H9 (cell line): ENCODE measurements around the gene TADA3. TPM values are rescaled to one million over a fixed set of nuclear protein-coding genes. Genes with fewer than 3 reads are reported as not detected.

Source experiments
- DNase-seq: peaks from one replicate; pipeline ENCODE4 v3.0.0-alpha.2; 2017
- H2AFZ ChIP-seq: one replicate; pipeline ENCODE4 v1.6.1; 2013; ENCODE audit warnings: mild to moderate bottlenecking, low read length, control low read depth, moderate library complexity
- H2AK5ac ChIP-seq: 2 replicates; pipeline ENCODE4 v1.6.1; 2013; ENCODE audit warnings: low read length, control low read depth, mixed read lengths; ENCODE audit not compliant: insufficient read length
- H2BK120ac ChIP-seq: one replicate; pipeline ENCODE4 v1.6.1; 2013; ENCODE audit warnings: low read depth, mild to moderate bottlenecking, low read length, control low read depth, inconsistent platforms; ENCODE audit not compliant: poor library complexity, severe bottlenecking
- H2BK12ac ChIP-seq: 2 replicates; pipeline ENCODE4 v1.6.1; 2013; ENCODE audit warnings: low read length, control low read depth, mixed read lengths, low read depth; ENCODE audit not compliant: insufficient read length
- H2BK15ac ChIP-seq: 2 replicates; pipeline ENCODE4 v1.6.1; 2013; ENCODE audit warnings: low read depth, low read length, control low read depth
- H2BK20ac ChIP-seq: one replicate; pipeline ENCODE4 v1.6.1; 2013; ENCODE audit warnings: low read depth, mild to moderate bottlenecking, low read length, control low read depth, inconsistent platforms; ENCODE audit not compliant: poor library complexity, severe bottlenecking
- H2BK5ac ChIP-seq: 2 replicates; pipeline ENCODE4 v1.6.1; 2013; ENCODE audit warnings: low read length, control low read depth, mixed read lengths; ENCODE audit not compliant: insufficient read length
- H3K14ac ChIP-seq: 2 replicates; pipeline ENCODE4 v1.6.1; 2013; ENCODE audit warnings: low read length, control low read depth; ENCODE audit not compliant: insufficient read depth
- H3K18ac ChIP-seq: 2 replicates; pipeline ENCODE4 v1.6.1; 2013; ENCODE audit warnings: low read depth, mild to moderate bottlenecking, mixed read lengths, low read length, control low read depth; ENCODE audit not compliant: insufficient read length
- H3K23ac ChIP-seq: 2 replicates; pipeline ENCODE4 v1.6.1; 2013; ENCODE audit warnings: low read length, control low read depth, mixed read lengths, low read depth; ENCODE audit not compliant: insufficient read length
- H3K23me2 ChIP-seq: 2 replicates; pipeline ENCODE4 v1.6.1; 2013; ENCODE audit warnings: low read depth, mild to moderate bottlenecking, mixed read lengths, low read length, control low read depth; ENCODE audit not compliant: insufficient read length, poor library complexity, severe bottlenecking
- H3K27ac ChIP-seq: 2 replicates; pipeline ENCODE4 v1.5.1; 2013; ENCODE audit warnings: low read length, control low read depth, mixed read lengths, low read depth; ENCODE audit not compliant: insufficient read length
- H3K27me3 ChIP-seq: 2 replicates; pipeline ENCODE4 v1.6.1; 2013; ENCODE audit warnings: low read length, control low read depth, inconsistent platforms; ENCODE audit not compliant: insufficient read depth
- H3K4ac ChIP-seq: 2 replicates; pipeline ENCODE4 v1.6.1; 2013; ENCODE audit warnings: low read depth, mild to moderate bottlenecking, control low read depth, inconsistent platforms, low read length, moderate library complexity
- H3K4me1 ChIP-seq: 2 replicates; pipeline ENCODE4 v1.6.1; 2013; ENCODE audit warnings: low read length, control low read depth, inconsistent platforms; ENCODE audit not compliant: insufficient read depth
- H3K4me2 ChIP-seq: 2 replicates; pipeline ENCODE4 v1.6.1; 2013; ENCODE audit warnings: low read length, control low read depth, mixed read lengths; ENCODE audit not compliant: insufficient read length, insufficient read depth
- H3K56ac ChIP-seq: 2 replicates; pipeline ENCODE4 v1.6.1; 2013; ENCODE audit warnings: low read depth, mild to moderate bottlenecking, mixed read lengths, low read length, control low read depth; ENCODE audit not compliant: insufficient read length
- H3K79me1 ChIP-seq: 2 replicates; pipeline ENCODE4 v1.6.1; 2013; ENCODE audit warnings: low read depth, mild to moderate bottlenecking, moderate library complexity, low read length, control low read depth, inconsistent platforms; ENCODE audit not compliant: insufficient read depth, poor library complexity, severe bottlenecking
- H3K79me2 ChIP-seq: 2 replicates; pipeline ENCODE4 v1.6.1; 2013; ENCODE audit warnings: low read length, control low read depth, inconsistent platforms; ENCODE audit not compliant: insufficient read depth
- H3K9ac ChIP-seq: 2 replicates; pipeline ENCODE4 v1.6.1; 2013; ENCODE audit warnings: low read length, control low read depth, mixed read lengths; ENCODE audit not compliant: insufficient read length; ENCODE audit errors: extremely low read depth
- H3K9me3 ChIP-seq: one replicate; pipeline ENCODE4 v1.6.1; 2013; ENCODE audit warnings: low read depth, low read length, inconsistent platforms; ENCODE audit not compliant: control insufficient read depth
- H3T11ph ChIP-seq: one replicate; pipeline ENCODE4 v1.6.1; 2013; ENCODE audit warnings: mild to moderate bottlenecking, low read length, control low read depth, inconsistent platforms
- H4K20me1 ChIP-seq: one replicate; pipeline ENCODE4 v1.6.1; 2013; ENCODE audit not compliant: control insufficient read depth, insufficient read length, insufficient read depth
- H4K5ac ChIP-seq: 2 replicates; pipeline ENCODE4 v1.6.1; 2013; ENCODE audit warnings: low read depth, mild to moderate bottlenecking, mixed read lengths, low read length, control low read depth; ENCODE audit not compliant: insufficient read length
- H4K8ac ChIP-seq: replicated peaks from 2 replicates; pipeline ENCODE4 v1.6.1; 2013; ENCODE audit warnings: low read length, control low read depth, mixed read lengths, low read depth; ENCODE audit not compliant: insufficient read length
- H4K91ac ChIP-seq: 2 replicates; pipeline ENCODE4 v1.6.1; 2013; ENCODE audit warnings: low read depth, mild to moderate bottlenecking, moderate library complexity, mixed read lengths, low read length, control low read depth; ENCODE audit not compliant: insufficient read length
- H3K27ac Mint-ChIP-seq, 3 experiments: 2 replicates in 2 of 3; 3 replicates in 1 of 3; pipeline ENCODE4 v1.8.0; 2020 to 2021; ENCODE audit warnings: mixed read lengths in 3 of 3, mild to moderate bottlenecking in 1 of 3, moderate library complexity in 1 of 3
- H3K27me3 Mint-ChIP-seq: 2 replicates; pipeline ENCODE4 v1.8.0; 2021; ENCODE audit warnings: low read depth, mild to moderate bottlenecking, moderate library complexity, mixed read lengths
- H3K36me3 Mint-ChIP-seq, 3 experiments: 2 replicates in 2 of 3; 3 replicates in 1 of 3; pipeline ENCODE4 v1.8.0; 2020 to 2021; ENCODE audit warnings: low read depth in 3 of 3, mixed read lengths in 3 of 3; ENCODE audit not compliant: insufficient read depth in 1 of 3
- H3K4me1 Mint-ChIP-seq, 2 experiments: 2 replicates each; pipeline ENCODE4 v1.8.0; 2020; ENCODE audit warnings: mixed read lengths in 2 of 2
- H3K4me3 Mint-ChIP-seq, 2 experiments: 2 replicates in 1 of 2; 3 replicates in 1 of 2; pipeline ENCODE4 v1.8.0; 2020 to 2021; ENCODE audit warnings: mild to moderate bottlenecking in 2 of 2, mixed read lengths in 2 of 2, moderate library complexity in 1 of 2
- H3K9me3 Mint-ChIP-seq, 2 experiments: 2 replicates in 1 of 2; 3 replicates in 1 of 2; pipeline ENCODE4 v1.8.0; 2020; ENCODE audit warnings: mild to moderate bottlenecking in 2 of 2, mixed read lengths in 2 of 2, moderate library complexity in 1 of 2
- CTCF ChIP-seq: fragments of 200-600 bp; sonication (generic); conservative IDR thresholded peaks from 3 replicates; pipeline ENCODE4 v1.8.0; 2021; ENCODE audit warnings: antibody characterized with exemption, mild to moderate bottlenecking
- WGBS: extraction: QIAGEN DNeasy Blood & Tissue Kit; methylation state at CpG from one replicate; pipeline ENCODE4 v1.1.7; 2013; ENCODE audit warnings: missing lambda C conversion rate, low lambda C conversion rate, mixed read lengths; ENCODE audit not compliant: insufficient read length; ENCODE audit errors: extremely low coverage; 5-methylcytosine and 5-hydroxymethylcytosine counted together
- total RNA-seq: library from RNA; stranded (reverse); gene quantifications from 2 replicates; pipeline ENCODE4 v1.2.1, GENCODE V29; 2021

The TADA3 gene
- total RNA-seq, 1 experiment from 2014 or later: 49.8 TPM

- H3K79me1 ChIP-seq: no peaks in the 10 kb centered on the region
- H3K23ac ChIP-seq: no peak overlapping the region
- no peaks in the 10 kb centered on the region for H3K27me3 ChIP-seq
- H2AK5ac ChIP-seq: no peak overlapping the region
- H2BK12ac ChIP-seq: no peak overlapping the region
- no peaks in the 10 kb centered on the region for H4K20me1 ChIP-seq
- TF ChIP-seq CTCF: no peak
- H2BK20ac ChIP-seq: no peak overlapping the region
- no peaks in the 10 kb centered on the region for H3K23me2 ChIP-seq
- no peak overlapping the region for H4K5ac ChIP-seq
- H3K9ac ChIP-seq: no peak overlapping the region
- no peak overlapping the region for H4K8ac ChIP-seq
- H3K4ac ChIP-seq: no peak overlapping the region
- Mint-ChIP-seq H3K27me3 (peaks cover 5% of the 10 kb centered on the region), H3K9me3 (no peaks in the 10 kb centered on the region), H3K36me3 (peaks cover 26 to 77% (median 64%) of the 10 kb centered on the region in 3 experiments), H3K4me1 (no peaks in the 10 kb centered on the region), H3K27ac (no peak overlapping the region), H3K4me3 (no peak overlapping the region; a peak in 1 of 5 replicates)
- no peak overlapping the region for H3K18ac ChIP-seq
- no peak overlapping the region for H3K14ac ChIP-seq
- no peak overlapping the region for H2BK120ac ChIP-seq
- no peaks in the 10 kb centered on the region for H3K4me1 ChIP-seq
- no peak overlapping the region for H3K56ac ChIP-seq
- H3K9me3 ChIP-seq: no peaks in the 10 kb centered on the region
- no peak for DNase-seq
- H3K27ac ChIP-seq: no peak overlapping the region
- no peaks in the 10 kb centered on the region for H3K79me2 ChIP-seq
- no CpG with 5 or more reads among the region's 13 CpGs for WGBS
- no peak overlapping the region for H2BK5ac ChIP-seq
- no peak overlapping the region for H4K91ac ChIP-seq
- no peak overlapping the region for H3K4me2 ChIP-seq
- H2AFZ ChIP-seq: no peak overlapping the region
- no peak overlapping the region for H3T11ph ChIP-seq
- no peak overlapping the region for H2BK15ac ChIP-seq
Observed at GRCh38 chr3:9757427-9757826, 34.8 kb downstream of the TADA3 start.
